ENCODE data around the gene ROR1.

ROR1 gene

DNA sequence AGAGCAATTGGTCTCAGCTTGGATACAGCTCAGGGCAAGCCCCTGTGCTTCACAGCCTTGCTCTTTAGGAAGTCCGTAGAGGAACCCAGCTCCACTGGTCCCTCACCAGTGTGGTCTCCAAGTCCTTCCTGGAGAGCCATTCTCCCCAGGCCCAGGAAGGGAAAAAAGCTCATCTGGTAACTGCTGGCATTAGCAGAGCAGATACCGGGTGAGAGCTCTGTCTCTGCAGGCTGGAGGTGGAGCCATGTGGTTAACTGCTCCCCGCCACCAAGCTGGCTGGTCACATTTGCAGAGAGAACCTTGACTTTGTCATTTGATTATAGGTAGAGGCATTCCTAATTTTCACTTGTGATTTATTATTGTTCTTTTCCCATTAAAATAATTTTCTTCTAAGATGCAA is 169.6 kb downstream of the ROR1 start:
- no peak for DNase-seq

DNA sequence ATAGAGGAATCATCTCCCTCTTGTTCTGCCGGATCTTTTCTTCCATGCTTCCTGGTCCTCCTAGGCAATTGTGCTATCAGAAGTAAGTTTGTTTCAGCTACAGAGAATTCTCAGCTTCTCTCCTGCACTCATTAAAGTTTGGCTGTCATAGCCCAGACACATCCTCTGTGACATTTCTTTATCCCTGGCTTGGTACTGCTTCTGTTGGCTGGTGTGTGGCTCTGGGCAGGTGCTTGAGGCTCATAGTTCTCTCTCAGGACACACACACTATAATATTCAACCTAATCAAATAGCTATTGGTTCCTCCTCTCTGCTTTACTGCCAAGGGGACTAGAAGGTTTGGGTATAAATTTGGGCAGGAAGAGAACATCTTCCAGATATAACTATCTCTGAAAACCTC is 172.1 kb downstream of the ROR1 start:
- DNase-seq = no peak

DNA sequence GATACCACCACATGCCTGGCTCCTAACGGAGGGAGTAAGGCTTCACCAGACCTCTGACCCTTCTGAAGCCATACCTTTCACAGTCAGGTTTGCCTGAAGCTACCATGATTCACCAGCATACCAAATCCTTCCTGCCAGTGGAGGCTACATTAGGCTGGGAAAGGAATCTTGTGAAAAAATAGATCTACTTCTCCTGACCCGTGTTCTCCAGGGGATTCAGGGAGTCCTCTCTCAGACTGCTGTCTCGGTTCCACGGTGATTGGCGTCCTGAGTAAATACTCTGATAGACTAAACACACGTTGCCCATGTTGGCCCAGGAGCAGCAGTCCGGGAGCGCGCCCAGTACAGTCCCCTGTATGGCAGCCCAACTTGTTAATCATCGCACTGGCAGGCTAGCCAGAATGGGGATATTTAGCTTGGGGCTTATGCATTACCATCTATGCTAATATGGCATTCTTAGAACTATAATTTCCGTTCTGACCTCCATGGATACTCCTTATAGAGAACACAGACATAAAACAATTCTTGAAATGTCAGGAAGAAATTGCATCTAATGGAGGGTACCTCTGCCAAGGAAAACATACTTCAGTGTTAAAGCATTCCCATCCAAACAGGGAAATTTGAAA is 173.2 kb downstream of the ROR1 start:
- DNase-seq = no peak

- DNase-seq = no peak
Measured at GRCh38 chr1:63947904-63948303, 174.1 kb downstream of the ROR1 start.

GRCh38 chr1:63950023-63950422 is 176.2 kb downstream of the ROR1 start:
- DNase-seq = no peak

GRCh38 chr1:63951059-63951946 is 177.5 kb downstream of the ROR1 start:
- no peak for DNase-seq

DNA sequence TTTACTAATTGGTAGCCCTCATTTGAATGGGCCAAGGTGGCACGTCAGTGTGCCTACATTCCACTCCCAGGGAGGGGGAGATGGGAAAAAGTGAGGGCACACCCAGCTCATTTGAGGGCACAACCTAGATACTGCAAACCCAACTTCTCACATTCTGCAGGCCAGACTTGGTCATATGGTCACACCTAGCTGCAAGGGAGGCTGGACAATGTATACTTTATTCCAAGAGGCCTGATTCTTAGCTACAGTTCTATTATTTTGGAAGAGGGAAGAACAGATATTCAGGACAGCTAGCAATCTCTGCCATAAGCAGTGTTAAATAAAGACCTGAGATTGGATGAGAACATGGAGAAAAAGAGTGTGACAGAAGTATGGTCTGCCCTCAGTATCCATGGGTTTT is 180.4 kb downstream of the ROR1 start:
- no peak for DNase-seq

GRCh38 chr1:63955370-63956145 is 181.7 kb downstream of the ROR1 start:
- DNase-seq = no peak

DNA sequence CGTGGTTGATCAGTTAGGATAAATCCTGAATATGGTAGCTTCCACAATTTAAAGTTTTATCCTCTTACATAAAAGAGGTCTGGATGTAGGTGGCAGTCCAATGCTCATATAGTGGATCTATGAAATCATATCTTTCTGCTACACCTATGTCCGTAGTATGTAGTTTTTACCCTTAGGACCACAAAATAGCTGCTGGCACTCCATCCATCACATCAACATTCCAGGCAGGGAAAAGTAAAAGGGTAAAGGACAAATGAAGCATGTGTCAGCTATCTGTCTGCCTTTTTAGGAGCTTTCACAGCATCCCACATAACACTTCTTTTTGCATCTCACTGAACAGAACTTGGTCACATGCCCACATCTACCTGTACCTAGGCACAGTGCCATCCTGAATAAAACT is 184.7 kb downstream of the ROR1 start:
- DNase-seq = no peak

- DNase-seq = no peak
Measured at GRCh38 chr1:63960326-63960725, 186.5 kb downstream of the ROR1 start.

- no peak for DNase-seq
Measured at GRCh38 chr1:63966016-63966415, 192.2 kb downstream of the ROR1 start.

- DNase-seq = no peak
Measured at GRCh38 chr1:63967901-63968300, 194.1 kb downstream of the ROR1 start.

DNA sequence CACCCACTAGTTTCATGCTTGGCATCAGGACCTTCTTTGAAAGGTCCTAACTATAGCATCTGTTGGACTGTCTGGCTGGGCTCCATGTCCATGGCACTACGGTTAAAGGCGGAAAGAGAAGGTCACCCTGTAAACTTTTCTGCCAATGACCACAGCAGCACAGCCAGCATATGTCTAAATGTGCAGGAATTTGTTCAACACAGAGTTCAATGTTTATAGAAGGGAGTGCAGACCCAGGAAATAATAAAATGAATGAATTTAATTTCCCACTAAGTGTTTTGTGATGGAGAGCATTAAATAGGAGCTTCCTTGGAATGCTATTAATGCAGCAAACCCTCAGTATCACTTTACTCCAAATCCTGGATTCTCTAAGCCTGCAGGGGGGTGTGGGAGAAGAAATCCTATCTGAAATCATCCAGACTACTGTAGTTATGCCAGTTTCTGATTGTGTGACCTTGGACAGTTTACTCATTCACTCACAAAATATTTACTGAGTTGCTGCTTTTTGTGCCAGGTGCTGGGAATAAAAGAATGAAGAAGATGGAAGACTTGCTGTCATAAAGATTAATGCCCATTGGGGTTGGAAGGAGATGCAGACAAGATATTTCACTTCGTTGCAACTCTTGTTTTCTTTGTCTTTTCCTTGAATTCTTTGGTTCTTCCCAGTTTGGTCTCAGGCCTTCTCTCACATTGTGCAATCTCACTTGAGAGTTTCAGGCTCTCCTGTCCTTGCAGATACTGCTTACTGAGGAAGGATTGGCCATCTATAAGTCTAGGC is 195.0 kb downstream of the ROR1 start:
- no peak for DNase-seq

DNA sequence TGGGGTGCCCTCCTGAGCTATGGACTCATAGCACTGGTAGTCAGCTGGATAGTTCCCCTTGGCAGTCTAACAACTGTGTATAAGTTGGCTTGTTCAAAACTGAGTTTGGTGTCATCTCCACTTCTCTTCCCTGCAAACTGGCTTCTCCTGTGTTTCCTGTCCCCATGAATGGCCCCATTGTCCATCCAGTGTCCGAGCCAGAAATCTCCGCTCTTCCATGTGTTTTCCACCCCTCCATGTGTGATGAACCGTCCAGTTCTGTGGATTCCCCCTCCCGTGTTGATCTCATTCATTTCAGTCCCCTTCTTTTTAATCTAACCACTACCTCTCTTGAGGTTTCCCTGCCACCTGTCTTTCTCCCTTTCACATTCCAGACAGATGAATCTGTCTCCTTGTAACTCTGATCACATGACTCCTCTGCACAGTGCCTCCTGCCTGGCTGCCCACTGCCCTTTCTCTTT is 195.7 kb downstream of the ROR1 start:
- DNase-seq = no peak

GRCh38 chr1:63971557-63971956 is 197.7 kb downstream of the ROR1 start:
- no peak for DNase-seq

GRCh38 chr1:63973005-63973419 is 199.2 kb downstream of the ROR1 start:
- no peak for DNase-seq

DNA sequence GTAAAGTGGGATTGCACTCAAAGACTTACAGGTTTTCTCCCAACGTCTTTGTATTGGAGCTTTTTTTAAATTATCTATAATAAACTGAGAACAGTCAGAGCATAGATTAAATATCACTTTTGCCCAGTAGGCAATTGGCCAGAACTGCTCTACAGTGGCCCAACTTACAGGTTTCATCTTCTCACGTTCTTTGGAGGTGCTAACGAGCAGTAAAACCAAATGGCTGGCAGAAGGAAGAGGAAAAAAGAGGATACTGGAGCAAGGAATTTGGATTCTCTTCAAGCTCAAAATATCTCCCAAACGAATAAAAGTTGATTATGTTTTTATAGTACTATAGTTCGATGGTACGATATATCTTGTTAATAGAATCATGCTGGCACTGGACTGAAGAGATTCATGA is 201.1 kb downstream of the ROR1 start:
- DNase-seq = no peak

- no peak for DNase-seq
Measured at GRCh38 chr1:63975481-63975880, 201.7 kb downstream of the ROR1 start.

GRCh38 chr1:63976006-63976405 is 202.2 kb downstream of the ROR1 start:
- no peak for DNase-seq

GRCh38 chr1:63977466-63977865 is 203.6 kb downstream of the ROR1 start:
- DNase-seq = no peak

- DNase-seq = no peak
Measured at GRCh38 chr1:63980740-63981407, 207.1 kb downstream of the ROR1 start.

- no peak for DNase-seq
Measured at GRCh38 chr1:63981408-63981773, 207.6 kb downstream of the ROR1 start.
